Mucosa of descending colon (tissue), 3 donors: ENCODE data around the gene OGT. TPM values are rescaled to one million over a fixed set of nuclear protein-coding genes. Genes with fewer than 3 reads are reported as not detected.

Source experiments
- ATAC-seq: fragments of 200-7000 bp; cut with Tn5 transposase; one replicate; pipeline ENCODE4 v1.9.1; 2020; ENCODE audit warnings: mild to moderate bottlenecking, moderate library complexity
- DNase-seq, 3 donors: peaks; one replicate each; pipeline ENCODE4 v3.0.0-alpha.2; 2020
- H3K36me3 ChIP-seq: fragments of 200-600 bp; one replicate; pipeline ENCODE4 v1.8.0; 2021; ENCODE audit warnings: low read depth, mild to moderate bottlenecking
- H3K4me1 ChIP-seq: fragments of 200-600 bp; one replicate; pipeline ENCODE4 v1.8.0; 2021; ENCODE audit warnings: low read depth, mild to moderate bottlenecking
- H3K4me3 ChIP-seq: fragments of 200-600 bp; one replicate; pipeline ENCODE4 v1.8.0; 2021; ENCODE audit warnings: mild to moderate bottlenecking
- H3K9me3 ChIP-seq: fragments of 200-600 bp; one replicate; pipeline ENCODE4 v1.8.0; 2021; ENCODE audit warnings: mild to moderate bottlenecking
- intact Hi-C, 2 donors: fragments of 100-400 bp; cut with DNase I in 1 of 2; cut with micrococcal nuclease in 1 of 2; formaldehyde crosslinking; loops; one replicate each; pipeline versions ENCODE4 v1.11.0 to v1.11.1; 2022; cut with DNase I, micrococcal nuclease
- total RNA-seq, 3 donors: library from RNA; stranded (reverse); fragmentation: NEBNext Ultra II Directional in 2 of 3; extraction: Animal tissue kit (Norgen Biotek cat#: 25700) in 2 of 3; gene quantifications; one replicate each; pipeline versions ENCODE4 v1.2.1 to v1.2.4, GENCODE V29; 2021 to 2023
- TF ChIP-seq, protein P1 (sequence below): fragments of 200-600 bp; IDR thresholded peaks from one replicate; pipeline ENCODE4 v1.8.0; 2022; ENCODE audit warnings: antibody characterized with exemption, mild to moderate bottlenecking
- donor health status: DM: no; HTN: no; CAD: no; lungs with moderate emphysema.
- donor health status: DM: no; HTN: no; CAD: no.
- donor health status: DM: no; HTN: yes; CAD: no.

The OGT gene
- total RNA-seq, 3 donors from 2014 or later = 89.4 to 133 (median 120) TPM

DNA sequence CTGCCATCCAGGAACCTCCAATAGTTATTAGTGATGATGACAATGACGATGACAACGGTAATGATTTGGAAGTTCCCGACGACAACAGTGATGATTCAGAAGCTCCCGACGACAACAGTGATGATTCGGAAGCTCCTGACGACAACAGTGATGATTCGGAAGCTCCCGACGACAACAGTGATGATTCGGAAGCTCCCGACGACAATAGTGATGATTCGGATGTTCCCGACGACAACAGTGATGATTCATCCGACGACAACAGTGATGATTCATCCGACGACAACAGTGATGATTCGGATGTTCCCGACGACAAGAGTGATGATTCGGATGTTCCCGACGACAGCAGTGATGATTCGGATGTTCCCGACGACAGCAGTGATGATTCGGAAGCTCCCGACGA is 70.7 kb downstream of the OGT start:
- Histone ChIP-seq H3K4me1 (no peaks in the 10 kb centered on the region), H3K4me3 (no peak overlapping the region), H3K9me3 (no peaks in the 10 kb centered on the region), H3K36me3 (no peaks in the 10 kb centered on the region)
- TF ChIP-seq, protein P1, sequence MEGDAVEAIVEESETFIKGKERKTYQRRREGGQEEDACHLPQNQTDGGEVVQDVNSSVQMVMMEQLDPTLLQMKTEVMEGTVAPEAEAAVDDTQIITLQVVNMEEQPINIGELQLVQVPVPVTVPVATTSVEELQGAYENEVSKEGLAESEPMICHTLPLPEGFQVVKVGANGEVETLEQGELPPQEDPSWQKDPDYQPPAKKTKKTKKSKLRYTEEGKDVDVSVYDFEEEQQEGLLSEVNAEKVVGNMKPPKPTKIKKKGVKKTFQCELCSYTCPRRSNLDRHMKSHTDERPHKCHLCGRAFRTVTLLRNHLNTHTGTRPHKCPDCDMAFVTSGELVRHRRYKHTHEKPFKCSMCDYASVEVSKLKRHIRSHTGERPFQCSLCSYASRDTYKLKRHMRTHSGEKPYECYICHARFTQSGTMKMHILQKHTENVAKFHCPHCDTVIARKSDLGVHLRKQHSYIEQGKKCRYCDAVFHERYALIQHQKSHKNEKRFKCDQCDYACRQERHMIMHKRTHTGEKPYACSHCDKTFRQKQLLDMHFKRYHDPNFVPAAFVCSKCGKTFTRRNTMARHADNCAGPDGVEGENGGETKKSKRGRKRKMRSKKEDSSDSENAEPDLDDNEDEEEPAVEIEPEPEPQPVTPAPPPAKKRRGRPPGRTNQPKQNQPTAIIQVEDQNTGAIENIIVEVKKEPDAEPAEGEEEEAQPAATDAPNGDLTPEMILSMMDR = no peak
- intact Hi-C loops = no loop called here
- ATAC-seq = no peak
- DNase-seq = no peak

DNA sequence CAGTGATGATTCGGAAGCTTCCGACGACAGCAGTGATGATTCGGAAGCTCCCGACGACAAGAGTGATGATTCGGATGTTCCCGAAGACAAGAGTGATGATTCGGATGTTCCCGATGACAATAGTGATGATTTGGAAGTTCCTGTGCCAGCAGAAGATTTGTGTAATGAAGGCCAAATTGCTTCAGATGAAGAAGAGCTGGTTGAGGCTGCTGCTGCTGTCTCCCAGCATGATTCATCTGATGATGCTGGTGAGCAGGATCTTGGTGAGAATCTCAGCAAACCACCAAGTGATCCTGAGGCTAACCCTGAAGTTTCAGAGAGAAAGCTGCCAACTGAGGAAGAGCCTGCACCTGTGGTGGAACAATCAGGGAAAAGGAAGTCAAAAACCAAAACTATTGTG is 71.2 kb downstream of the OGT start:
- Histone ChIP-seq H3K36me3 (no peaks in the 10 kb centered on the region), H3K4me3 (no peak overlapping the region), H3K4me1 (no peaks in the 10 kb centered on the region), H3K9me3 (no peaks in the 10 kb centered on the region)
- intact Hi-C loops = no loop called here
- DNase-seq (no peak), ATAC-seq (no peak)
- TF ChIP-seq, protein P1 = no peak

DNA sequence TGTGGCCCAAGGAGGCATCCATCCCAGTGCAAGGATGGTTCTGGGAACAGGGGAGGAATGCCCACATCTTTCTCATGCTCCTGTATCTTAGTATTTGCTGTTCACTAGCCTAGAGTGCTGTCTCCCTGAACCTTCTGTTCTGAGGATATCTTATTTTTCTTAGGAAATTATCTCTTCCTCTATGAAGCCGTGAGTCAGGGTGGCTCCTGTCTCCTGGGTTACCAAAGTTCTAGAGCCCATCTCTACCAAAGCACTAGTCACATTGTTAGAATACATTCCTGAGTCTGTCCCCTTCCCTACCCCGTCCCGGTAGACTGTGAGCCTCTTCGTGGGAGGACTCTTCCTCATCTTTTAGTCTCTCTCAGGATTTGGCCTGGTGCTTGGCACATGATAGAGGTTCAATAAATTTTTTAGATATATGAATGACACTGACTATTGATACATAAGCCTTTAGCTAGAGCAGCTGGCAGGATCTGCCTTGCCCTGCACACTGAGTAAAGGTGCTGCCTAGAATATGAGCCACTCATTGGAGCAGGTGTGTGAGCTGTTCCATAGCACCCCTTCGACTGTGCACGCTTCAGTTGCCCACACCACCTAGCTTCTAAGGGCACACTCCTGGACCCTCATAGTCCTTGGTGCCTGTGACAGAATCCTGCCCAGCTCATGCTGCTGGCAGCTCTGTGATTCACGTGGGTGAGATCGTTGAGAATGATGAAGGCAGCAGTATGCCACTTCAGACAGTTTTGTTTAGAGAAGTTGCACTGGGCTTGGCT is 72.1 kb downstream of the OGT start:
- Histone ChIP-seq H3K9me3 (no peaks in the 10 kb centered on the region), H3K36me3 (no peaks in the 10 kb centered on the region), H3K4me1 (no peaks in the 10 kb centered on the region), H3K4me3 (no peak overlapping the region)
- ATAC-seq (no peak), DNase-seq (no peak)
- intact Hi-C loops = no loop called here
- TF ChIP-seq, protein P1 = no peak

DNA sequence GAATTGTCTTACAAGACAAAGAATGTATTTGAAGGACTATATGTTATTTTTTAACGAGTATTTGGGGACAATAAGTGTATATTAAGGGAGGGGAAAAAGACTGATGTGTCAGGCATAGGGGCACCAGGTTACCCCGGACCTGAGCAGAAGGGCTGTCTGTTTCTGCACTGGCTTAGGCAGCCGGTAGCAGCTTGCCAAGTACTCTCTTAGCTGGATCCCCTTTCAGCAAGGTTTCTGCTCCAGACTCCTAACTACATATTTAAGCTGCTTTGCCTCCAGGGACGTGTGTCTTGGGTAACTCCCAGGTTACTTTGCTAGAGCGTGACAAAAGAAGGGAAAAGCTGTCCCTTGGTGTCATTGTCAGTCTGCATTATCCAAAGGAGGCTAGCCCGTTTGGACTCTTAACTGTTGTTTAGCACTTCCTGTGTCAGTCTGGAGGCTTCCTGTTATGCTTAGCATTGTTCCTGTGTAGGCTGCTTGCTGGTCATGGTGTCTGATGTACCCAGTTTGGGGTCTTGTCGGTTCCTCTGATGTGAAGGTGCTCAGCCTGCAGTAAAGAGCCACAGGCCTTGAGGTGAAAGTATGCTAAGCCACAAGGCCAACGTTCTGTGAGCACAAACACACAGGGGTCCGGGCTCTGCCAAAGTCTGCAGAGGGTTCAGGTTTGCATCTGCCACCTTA is 73.8 kb downstream of the OGT start:
- DNase-seq (no peak), ATAC-seq (peak; percentile 64)
- intact Hi-C loops = no loop called here
- no peaks in the 10 kb centered on the region for H3K4me1 ChIP-seq
- H3K4me3 ChIP-seq = no peak overlapping the region
- H3K9me3 ChIP-seq = no peaks in the 10 kb centered on the region
- TF ChIP-seq, protein P1 = no peak
- H3K36me3 ChIP-seq = no peaks in the 10 kb centered on the region

DNA sequence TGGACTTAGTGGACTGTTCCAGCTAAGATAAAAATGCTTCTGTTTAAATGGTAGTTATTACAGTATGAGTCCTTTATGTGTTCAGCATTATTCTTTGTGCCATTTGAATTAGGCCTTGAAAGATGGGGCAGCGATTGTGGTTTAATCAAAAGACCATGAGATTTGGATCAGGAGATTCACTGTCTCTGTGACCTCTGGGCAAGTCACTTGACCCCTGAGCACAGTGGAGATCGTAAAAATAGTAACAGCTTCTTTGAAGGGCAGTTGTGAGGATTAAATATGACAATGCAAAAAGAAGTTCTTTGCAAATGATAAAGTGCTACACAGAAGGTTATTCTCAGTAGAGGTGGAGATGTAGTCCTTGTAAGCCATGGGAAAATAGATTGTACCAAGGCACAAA is 74.6 kb downstream of the OGT start:
- Histone ChIP-seq H3K36me3 (no peaks in the 10 kb centered on the region), H3K9me3 (no peaks in the 10 kb centered on the region), H3K4me1 (no peaks in the 10 kb centered on the region), H3K4me3 (no peak overlapping the region)
- DNase-seq (no peak), ATAC-seq (no peak)
- intact Hi-C loops = no loop called here
- TF ChIP-seq, protein P1 = no peak
